B cell (primary cell): ENCODE data around the gene CRIM1. TPM values are rescaled to one million over a fixed set of nuclear protein-coding genes. Genes with fewer than 3 reads are reported as not detected.

Experiments
- ATAC-seq: fragments of 200-7000 bp; cut with Tn5 transposase; one replicate; pipeline ENCODE4 v1.10.0; 2021; ENCODE audit warnings: low read depth, mild to moderate bottlenecking, moderate number of reproducible peaks, moderate library complexity
- CTCF ChIA-PET: fragments of 350-600 bp; sonication (Branson Sonifier 250); formaldehyde crosslinking; loops from one replicate; lab custom pipeline; 2021; ENCODE audit warnings: antibody characterized with exemption, inconsistent platforms; lab: Charles Lee
- POLR2A ChIA-PET: fragments of 350-600 bp; sonication (Branson Sonifier 250); formaldehyde crosslinking; loops from one replicate; lab custom pipeline; 2021; ENCODE audit warnings: antibody characterized with exemption; lab: Charles Lee
- DNase-seq: peaks from one replicate; pipeline ENCODE4 v3.0.0; 2013
- H2AFZ ChIP-seq: 2 replicates; pipeline ENCODE4 v1.6.1; 2012; ENCODE audit warnings: mild to moderate bottlenecking, low read depth, low read length; ENCODE audit not compliant: insufficient read depth, poor library complexity, severe bottlenecking
- H3K27ac ChIP-seq, 2 donors: 1 replicate in 1 of 2; 2 replicates in 1 of 2; pipeline ENCODE4 v1.5.1; 2012 to 2013; ENCODE audit warnings: low read length in 2 of 2, mild to moderate bottlenecking in 2 of 2, moderate library complexity in 1 of 2
- H3K27me3 ChIP-seq, 4 experiments: fragments of 200-600 bp in 1 of 4; sonication (generic) in 1 of 4; replicated peaks in 1 of 4; 1 replicate in 2 of 4; 2 replicates in 2 of 4; pipeline versions ENCODE4 v1.6.1 to v1.7.0; 2013 to 2016; ENCODE audit warnings: low read length in 3 of 4, mild to moderate bottlenecking in 2 of 4, mixed read lengths in 1 of 4, moderate library complexity in 1 of 4; ENCODE audit not compliant: insufficient read depth in 4 of 4, control insufficient read depth in 3 of 4; ENCODE audit errors: control extremely low read depth in 1 of 4
- H3K36me3 ChIP-seq, 2 experiments: replicated peaks in 1 of 2; 1 replicate in 1 of 2; 2 replicates in 1 of 2; pipeline versions ENCODE4 v1.6.1 to v1.7.1; 2013; ENCODE audit warnings: low read length in 1 of 2; ENCODE audit not compliant: insufficient read depth in 2 of 2, control insufficient read depth in 1 of 2; ENCODE audit errors: control extremely low read depth in 1 of 2, extremely low read depth in 1 of 2
- H3K4me1 ChIP-seq, 2 donors: fragments of 200-600 bp in 1 of 2; sonication (generic) in 1 of 2; 1 replicate in 1 of 2; 2 replicates in 1 of 2; pipeline versions ENCODE4 v1.5.1 to v1.6.1; 2013 to 2017; ENCODE audit warnings: low read length in 2 of 2; ENCODE audit not compliant: control insufficient read depth in 2 of 2, insufficient read depth in 2 of 2
- H3K4me2 ChIP-seq: replicated peaks from 2 replicates; pipeline ENCODE3; 2012; ENCODE audit warnings: mild to moderate bottlenecking, low read depth, low read length; ENCODE audit not compliant: poor library complexity, severe bottlenecking
- H3K4me3 ChIP-seq, 5 experiments: fragments of 200-600 bp in 1 of 5; sonication (generic) in 1 of 5; 1 replicate in 3 of 5; 2 replicates in 2 of 5; pipeline versions ENCODE4 v1.5.1 to v1.7.0; 2011 to 2016; ENCODE audit warnings: low read length in 4 of 5, mild to moderate bottlenecking in 4 of 5, low read depth in 2 of 5, control low read depth in 1 of 5, moderate library complexity in 1 of 5; ENCODE audit not compliant: insufficient read depth in 1 of 5; ENCODE audit errors: control extremely low read depth in 1 of 5, extremely low read depth in 1 of 5
- H3K79me2 ChIP-seq: fragments of 200-600 bp; sonication (generic); one replicate; pipeline ENCODE4 v1.6.0; 2016; ENCODE audit warnings: low read length; ENCODE audit not compliant: control insufficient read depth, insufficient read depth
- H3K9ac ChIP-seq: fragments of 200-600 bp; sonication (generic); 2 replicates; pipeline ENCODE4 v1.6.1; 2017; ENCODE audit warnings: mild to moderate bottlenecking, low read length, moderate library complexity
- H3K9me3 ChIP-seq, 3 donors: one replicate each; pipeline versions ENCODE4 v1.6.1 to v1.7.1; 2013; ENCODE audit warnings: low read length in 2 of 3; ENCODE audit not compliant: control insufficient read depth in 2 of 3, insufficient read depth in 1 of 3; ENCODE audit errors: control extremely low read depth in 1 of 3
- H4K20me1 ChIP-seq: 2 replicates; pipeline ENCODE4 v1.6.0; 2012; ENCODE audit warnings: mild to moderate bottlenecking, low read length; ENCODE audit not compliant: insufficient read depth, control insufficient read depth, poor library complexity, severe bottlenecking
- H3K27ac Mint-ChIP-seq: one replicate; pipeline ENCODE4 v1.8.0; 2021; ENCODE audit warnings: mixed read lengths
- H3K27me3 Mint-ChIP-seq: one replicate; pipeline ENCODE4 v1.8.0; 2021; ENCODE audit warnings: mixed read lengths
- H3K4me1 Mint-ChIP-seq: one replicate; pipeline ENCODE4 v1.8.0; 2021; ENCODE audit warnings: mixed read lengths
- H3K4me3 Mint-ChIP-seq: one replicate; pipeline ENCODE4 v1.8.0; 2021; ENCODE audit warnings: mixed read lengths
- H3K9me3 Mint-ChIP-seq: one replicate; pipeline ENCODE4 v1.8.0; 2022; ENCODE audit warnings: mixed read lengths; ENCODE audit not compliant: insufficient read depth
- CTCF ChIP-seq: fragments of 200-600 bp; IDR thresholded peaks from one replicate; pipeline ENCODE4 v1.8.0; 2022; ENCODE audit warnings: antibody characterized with exemption, mild to moderate bottlenecking
- EZH2 ChIP-seq: IDR thresholded peaks from 2 replicates; pipeline ENCODE4 v1.6.1; 2012; ENCODE audit warnings: borderline replicate concordance, low read depth, mild to moderate bottlenecking, moderate library complexity, low read length; ENCODE audit not compliant: insufficient read depth, poor library complexity, severe bottlenecking
- WGBS: methylation state at CpG from one replicate; pipeline ENCODE4 v1.1.5; 2013; ENCODE audit warnings: missing lambda C conversion rate; ENCODE audit not compliant: insufficient coverage; 5-methylcytosine and 5-hydroxymethylcytosine counted together
- intact Hi-C: fragments of 100-400 bp; cut with micrococcal nuclease; formaldehyde crosslinking; loops from one replicate; pipeline ENCODE4 v1.10.0; 2022
- polyA plus RNA-seq: library from polyadenylated mRNA; depleted of rRNA; stranded (reverse); fragments of >200 nt; gene quantifications from 2 replicates; pipeline ENCODE4 v1.2.3, GENCODE V29; 2012
- total RNA-seq, 2 donors: library from RNA; stranded (reverse); fragments of 120-200 nt in 1 of 2; gene quantifications; 1 replicate in 1 of 2; 2 replicates in 1 of 2; pipeline versions ENCODE4 v1.2.3 to v1.2.4, GENCODE V29; 2013 to 2022

CRIM1 gene
- total and polyA plus RNA-seq, 2 donors (not counting 1 experiment from before 2014, with no cell fraction given): 1.3 to 5.0 TPM

GRCh38 chr2:36509075-36509474 lies 153.5 kb downstream of the CRIM1 start:
- Mint-ChIP-seq H3K4me1 (no peaks in the 10 kb centered on the region), H3K27me3 (no peaks in the 10 kb centered on the region), H3K9me3 (no peaks in the 10 kb centered on the region), H3K4me3 (no peak overlapping the region), H3K27ac (no peak overlapping the region)
- ChIA-PET POLR2A (no interaction called here), CTCF (no interaction called here)
- no peaks in the 10 kb centered on the region for H3K9me3 ChIP-seq
- no peak overlapping the region for H3K4me2 ChIP-seq
- TF ChIP-seq CTCF (no peak), EZH2 (no peak)
- H3K79me2 ChIP-seq: no peaks in the 10 kb centered on the region
- no peak overlapping the region for H3K27ac ChIP-seq
- H3K27me3 ChIP-seq: no peaks in the 10 kb centered on the region
- ATAC-seq (no peak), DNase-seq (no peak)
- H3K4me1 ChIP-seq: no peaks in the 10 kb centered on the region
- no peak overlapping the region for H3K9ac ChIP-seq
- H3K36me3 ChIP-seq: peaks cover 1 to 4% of the 10 kb centered on the region in 2 experiments
- intact Hi-C loops: no loop called here
- no peaks in the 10 kb centered on the region for H4K20me1 ChIP-seq
- H2AFZ ChIP-seq: no peak overlapping the region
- no peak overlapping the region for H3K4me3 ChIP-seq
- 98% methylated on average over 6 of the region's 6 CpGs for WGBS

- DNase-seq: no peak
- ChIA-PET POLR2A (no interaction called here), CTCF (no interaction called here)
- TF ChIP-seq CTCF: no peak
- no peak for TF ChIP-seq EZH2
- no peaks in the 10 kb centered on the region for H3K79me2 ChIP-seq
- no peak overlapping the region for H3K9ac ChIP-seq
- H3K27ac ChIP-seq: no peak overlapping the region
- H3K4me2 ChIP-seq: no peak overlapping the region
- Mint-ChIP-seq H3K27ac (no peak overlapping the region), H3K4me1 (no peaks in the 10 kb centered on the region), H3K9me3 (no peaks in the 10 kb centered on the region), H3K27me3 (no peaks in the 10 kb centered on the region), H3K4me3 (no peak overlapping the region)
- H3K9me3 ChIP-seq: no peaks in the 10 kb centered on the region
- H3K4me3 ChIP-seq: no peak overlapping the region
- no peaks in the 10 kb centered on the region for H3K4me1 ChIP-seq
- H3K36me3 ChIP-seq: peaks cover 0 to 4% of the 10 kb centered on the region in 2 experiments
- ATAC-seq: no peak
- no peak overlapping the region for H2AFZ ChIP-seq
- WGBS: 92% methylated on average over 3 of the region's 9 CpGs
- H3K27me3 ChIP-seq: no peaks in the 10 kb centered on the region
- no peaks in the 10 kb centered on the region for H4K20me1 ChIP-seq
- intact Hi-C loops: no loop called here
These were observed 156.5 kb downstream of the CRIM1 start for GRCh38 chr2:36511858-36512603.
